DMS153 (cell line): ENCODE results near the gene PRPF19.
A peak's percentile ranks its signal among the peaks of the same experiment; 100 is the strongest.

Experiments used
- DNase-seq: peaks from one replicate; lab custom pipeline; 2025; lab: John Stamatoyannopoulos, UW

The PRPF19 gene

DNA sequence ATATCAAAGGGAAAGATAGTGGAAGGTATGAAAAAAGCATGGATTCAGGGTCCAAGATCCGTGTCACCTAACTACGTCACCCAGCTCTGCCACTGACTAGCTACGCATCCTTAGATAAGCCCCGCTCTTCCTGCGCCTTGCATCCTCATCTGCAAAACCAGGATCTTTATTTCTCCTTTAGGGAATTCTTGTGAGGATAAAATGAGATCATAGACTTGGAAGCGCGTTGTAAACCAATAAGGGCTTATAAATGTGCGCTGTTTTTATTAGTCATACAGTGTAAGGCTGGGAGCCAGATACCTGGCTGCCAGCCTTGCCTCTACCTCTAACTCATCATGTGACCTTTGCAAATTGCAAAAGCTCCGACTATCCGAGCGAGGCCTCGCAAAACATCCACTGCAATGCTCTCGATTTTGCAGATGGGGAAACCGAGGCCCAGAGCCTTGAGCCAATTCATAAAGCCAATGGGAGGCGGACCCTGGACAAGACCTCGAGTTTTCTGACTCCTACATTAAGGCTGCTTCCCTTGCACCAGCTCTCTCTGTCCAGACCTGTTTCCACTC is 753 bp downstream of the PRPF19 start:
- DNase-seq = no peak

DNA sequence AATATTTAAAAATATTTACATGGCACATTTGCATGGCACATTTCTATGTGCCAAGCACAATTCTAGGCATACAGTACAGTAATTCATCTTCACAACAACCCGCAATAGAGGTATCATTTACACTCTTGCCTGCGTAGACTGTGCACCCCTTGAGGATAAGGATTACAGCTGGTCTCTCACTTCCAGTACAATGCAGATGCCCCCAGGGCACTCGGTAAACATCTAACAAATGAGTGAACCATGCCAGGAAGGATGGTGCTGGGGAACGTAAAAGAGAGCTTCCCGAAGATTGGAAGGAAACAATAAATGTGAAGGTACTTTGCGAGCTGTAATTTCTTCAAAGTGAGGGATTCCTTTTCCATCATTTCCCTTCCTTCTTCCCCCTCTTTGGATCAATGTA is 1.3 kb downstream of the PRPF19 start:
- no peak for DNase-seq

DNA sequence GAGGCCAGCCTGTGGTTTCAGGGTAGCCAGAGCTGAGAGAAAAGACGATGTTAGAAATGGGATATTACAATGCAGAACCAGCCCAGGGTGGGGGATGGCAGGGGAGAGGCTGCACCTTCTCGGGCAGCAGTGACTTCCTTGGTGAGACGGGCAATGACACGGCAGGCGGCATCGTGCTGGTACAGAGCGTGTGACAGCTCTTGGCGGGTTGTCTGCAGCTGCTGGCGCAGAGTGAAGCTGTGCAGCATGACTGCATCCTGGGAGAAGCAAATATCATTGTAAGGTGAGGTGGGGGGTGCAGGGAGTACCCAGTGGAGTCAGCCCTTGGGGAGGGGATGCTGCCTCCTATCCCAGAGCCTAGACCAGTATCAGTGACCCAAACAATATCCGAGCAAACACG is 3.8 kb downstream of the PRPF19 start:
- DNase-seq = no peak

DNA sequence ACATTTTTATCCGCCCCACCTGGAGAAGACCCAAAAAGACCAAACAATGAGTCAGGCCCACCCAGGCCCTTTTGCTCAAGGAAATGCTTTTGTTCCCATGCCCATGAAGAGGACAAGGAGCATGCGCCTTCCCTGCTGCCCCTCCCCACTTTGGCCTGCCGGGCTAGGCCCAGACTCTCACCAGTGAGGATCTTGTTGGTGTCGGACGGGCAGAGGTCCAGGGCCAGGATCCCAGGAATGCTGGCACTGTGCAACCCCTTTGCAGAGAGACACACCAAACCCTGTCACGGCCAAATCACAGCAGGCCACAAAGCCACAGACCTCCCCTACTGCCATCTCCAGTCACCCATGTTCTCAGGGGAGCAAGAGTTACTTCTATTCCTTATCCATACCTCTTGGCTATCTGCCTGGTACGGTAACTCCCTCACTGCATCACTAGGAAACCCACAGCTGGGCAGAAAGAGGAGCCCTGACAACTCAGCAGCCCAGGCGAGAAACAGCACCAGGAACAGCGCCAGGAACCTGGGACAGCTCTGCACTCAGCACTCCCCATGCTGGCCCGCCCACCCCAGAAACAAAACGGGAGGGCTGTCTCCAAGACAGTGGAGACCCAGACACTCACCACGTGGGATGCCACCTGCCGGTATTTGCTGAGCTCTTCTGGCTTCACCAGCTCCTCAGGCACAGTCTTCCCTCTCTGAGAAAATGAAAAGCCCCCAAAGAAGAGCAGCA is 5.5 kb downstream of the PRPF19 start:
- DNase-seq = no peak

DNA sequence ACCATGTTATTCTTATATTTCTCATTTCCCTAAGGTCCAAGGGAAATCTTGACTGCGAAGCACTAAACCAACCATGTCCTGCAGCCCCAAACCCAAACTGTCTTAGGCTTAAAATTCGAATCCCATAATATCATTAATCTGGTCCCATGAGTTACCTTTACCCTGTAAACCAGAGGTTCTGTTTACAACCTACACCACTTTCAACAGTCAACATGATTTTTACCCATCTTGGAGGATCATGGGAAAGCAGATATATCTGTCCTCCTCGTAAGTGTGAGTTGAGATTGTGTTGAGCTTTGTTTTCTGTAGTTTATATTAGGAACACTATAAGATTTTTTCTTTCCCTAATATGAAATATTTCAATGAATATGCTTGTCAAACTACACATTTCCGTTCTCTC is 6.4 kb downstream of the PRPF19 start:
- no peak for DNase-seq

DNA sequence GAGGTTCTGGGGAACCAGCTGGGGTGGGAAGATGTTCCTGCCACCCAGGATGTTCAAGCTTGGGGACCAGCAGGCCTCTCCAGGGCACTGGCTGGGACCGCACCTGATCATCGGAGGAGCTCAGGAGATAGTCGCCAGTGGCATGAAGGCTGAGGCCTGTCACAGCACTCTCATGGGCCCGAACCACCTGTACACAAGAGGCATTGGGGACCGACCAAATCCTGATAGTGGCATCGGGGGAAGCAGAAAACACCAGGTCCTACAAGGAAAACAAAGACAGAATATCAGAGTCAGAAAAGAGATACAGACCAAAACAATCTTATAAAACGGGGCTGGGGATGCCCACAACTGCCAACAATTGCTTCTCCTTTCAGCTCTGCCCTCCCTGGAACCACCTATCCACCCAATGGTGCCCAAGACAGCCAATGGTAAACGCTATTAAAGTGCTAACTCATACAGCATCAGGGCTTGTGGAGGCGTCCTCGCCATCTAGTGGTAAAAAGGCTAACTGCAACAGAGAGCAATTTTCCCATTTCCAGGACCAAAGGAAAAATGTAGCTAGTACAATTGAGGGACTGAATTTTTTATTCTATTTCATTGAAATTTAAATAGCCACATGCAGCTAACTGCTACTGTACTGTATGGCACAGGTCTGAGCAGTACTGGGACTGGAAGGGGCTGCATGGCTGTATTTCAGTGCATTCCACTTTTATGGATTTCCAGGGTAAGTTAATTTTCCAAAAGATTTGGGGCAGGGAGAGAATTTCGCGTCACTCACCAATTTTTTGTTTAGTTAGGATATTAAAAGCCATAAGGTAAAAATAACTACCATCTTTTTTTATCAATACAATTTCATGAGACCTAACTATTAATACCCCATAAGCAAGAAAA is 7.1 kb downstream of the PRPF19 start:
- DNase-seq = peak; percentile 26

DNA sequence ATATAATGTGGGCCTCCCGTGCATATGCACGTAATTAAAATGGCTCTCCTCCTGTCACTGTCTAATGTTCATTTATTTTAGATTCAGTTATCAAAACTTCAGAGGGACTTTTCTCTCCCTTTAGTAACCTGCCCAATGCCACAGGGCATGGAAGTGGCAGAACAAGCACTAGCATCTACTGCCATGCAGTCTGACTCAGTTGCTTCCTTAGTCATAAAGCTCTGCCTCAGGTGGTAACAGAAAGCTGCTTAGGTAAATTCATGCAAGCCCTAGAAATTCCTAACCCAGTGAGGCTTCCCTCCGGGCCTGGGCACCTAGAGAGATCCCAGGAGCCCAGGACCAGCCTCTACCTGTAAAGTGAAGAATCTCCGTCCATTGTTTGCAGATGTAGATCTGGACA is 8.9 kb downstream of the PRPF19 start:
- DNase-seq = no peak

DNA sequence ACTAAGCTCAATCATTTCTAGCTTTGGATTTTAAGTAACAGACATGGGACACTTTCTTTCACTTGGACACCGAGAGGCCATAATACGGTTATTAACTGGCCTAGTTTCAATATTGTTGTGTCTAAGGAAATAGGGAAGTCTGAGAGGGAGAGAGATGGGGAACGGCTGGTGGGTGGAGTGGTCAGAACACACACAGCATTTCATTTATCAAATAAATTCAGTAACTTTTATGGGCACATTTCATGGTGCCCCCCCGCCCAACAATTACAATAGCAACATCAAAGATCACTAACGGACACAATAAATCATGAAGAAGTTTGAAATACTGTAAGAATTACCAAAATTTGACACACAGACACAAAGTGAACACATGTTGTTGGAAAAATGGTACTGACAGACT is 10.7 kb downstream of the PRPF19 start:
- DNase-seq = no peak

DNA sequence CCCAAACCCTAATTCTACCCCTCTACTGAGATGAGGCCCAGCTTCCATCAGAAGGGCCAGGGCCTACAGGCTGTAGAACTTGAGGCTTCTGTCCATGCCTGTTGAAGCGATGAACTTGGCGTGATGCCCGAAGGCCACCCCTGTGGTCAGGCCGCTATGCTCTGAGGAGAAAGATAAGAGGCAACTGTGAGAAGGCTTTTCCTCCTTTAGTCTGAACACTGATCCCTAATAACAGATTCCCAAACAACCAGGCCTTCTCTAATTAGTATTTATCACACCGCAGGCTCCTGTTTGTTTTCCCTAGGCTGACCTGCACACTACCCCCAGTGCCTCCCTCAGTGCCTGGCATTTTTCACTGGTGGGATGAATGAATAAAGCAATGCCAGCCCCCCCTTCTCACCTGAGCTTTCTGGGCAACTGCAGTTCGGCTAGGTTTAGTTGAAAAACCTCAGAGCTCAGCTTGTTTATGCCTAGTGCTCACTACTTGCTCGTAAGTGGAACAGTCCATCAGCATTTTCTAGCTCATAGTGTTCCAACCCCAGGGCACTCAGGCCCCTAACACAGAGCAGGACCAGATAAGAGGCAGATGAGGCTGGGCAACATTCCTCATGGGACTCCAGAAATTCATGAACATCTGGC is 15.2 kb downstream of the PRPF19 start:
- no peak for DNase-seq

DNA sequence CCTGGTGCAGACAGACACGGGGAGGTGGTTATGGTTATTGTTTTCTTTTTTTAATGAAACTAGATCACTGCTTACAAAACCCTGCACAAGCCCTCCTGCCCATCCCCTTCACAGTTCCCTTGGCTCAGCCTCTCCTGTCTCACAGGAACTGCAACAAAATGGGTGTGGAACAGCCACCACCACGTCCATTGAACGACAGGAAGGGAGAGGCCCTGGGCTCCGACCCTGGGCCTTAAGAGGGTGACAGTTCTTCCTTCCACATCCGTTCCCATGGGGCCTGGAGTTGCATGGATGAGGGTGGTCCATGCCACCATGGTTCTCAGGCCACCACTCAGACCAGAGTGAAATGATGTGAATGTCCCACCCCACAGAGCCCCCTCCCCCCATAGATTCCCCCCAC is 15.7 kb downstream of the PRPF19 start:
- DNase-seq = no peak

DNA sequence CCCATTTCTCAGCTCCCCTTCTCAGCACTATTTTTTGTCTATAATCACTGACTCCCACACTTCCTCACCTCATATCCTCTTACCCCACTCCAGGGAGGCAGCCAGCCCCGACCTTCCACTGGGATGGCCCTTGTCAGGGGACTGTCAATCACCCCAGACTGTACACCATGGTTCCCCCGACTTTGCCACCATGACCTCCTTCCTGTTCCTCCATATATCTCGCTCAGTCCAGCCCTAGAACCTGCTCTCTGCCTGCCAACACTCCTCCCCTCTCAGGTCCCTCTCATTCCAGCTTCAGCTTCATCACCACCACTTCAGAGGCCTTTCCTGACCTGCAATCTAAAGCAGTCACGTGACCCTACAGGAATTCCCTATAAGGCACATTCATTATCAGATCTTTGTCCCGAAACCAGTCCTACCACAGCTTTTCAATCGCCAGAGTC is 16.5 kb downstream of the PRPF19 start:
- DNase-seq = no peak

DNA sequence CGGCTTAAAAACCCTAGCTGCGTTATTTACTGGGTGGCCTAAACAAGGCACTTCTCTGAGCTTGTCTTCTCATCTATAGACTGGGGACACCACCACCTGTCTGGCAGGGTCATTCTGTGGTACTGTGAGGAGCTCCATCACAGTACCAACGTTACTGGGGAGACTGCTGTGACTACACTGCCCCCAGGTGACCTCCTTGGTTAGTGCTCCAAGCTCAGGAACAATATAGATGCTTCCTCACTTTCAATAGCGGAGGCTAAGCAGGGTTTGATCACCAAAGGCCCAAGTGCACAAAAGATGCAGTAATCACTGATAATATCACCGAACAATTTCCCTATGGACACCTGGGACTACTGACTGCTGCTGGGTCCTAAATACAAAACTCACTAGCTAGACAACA is 18.8 kb downstream of the PRPF19 start:
- DNase-seq = peak; percentile 68

DNA sequence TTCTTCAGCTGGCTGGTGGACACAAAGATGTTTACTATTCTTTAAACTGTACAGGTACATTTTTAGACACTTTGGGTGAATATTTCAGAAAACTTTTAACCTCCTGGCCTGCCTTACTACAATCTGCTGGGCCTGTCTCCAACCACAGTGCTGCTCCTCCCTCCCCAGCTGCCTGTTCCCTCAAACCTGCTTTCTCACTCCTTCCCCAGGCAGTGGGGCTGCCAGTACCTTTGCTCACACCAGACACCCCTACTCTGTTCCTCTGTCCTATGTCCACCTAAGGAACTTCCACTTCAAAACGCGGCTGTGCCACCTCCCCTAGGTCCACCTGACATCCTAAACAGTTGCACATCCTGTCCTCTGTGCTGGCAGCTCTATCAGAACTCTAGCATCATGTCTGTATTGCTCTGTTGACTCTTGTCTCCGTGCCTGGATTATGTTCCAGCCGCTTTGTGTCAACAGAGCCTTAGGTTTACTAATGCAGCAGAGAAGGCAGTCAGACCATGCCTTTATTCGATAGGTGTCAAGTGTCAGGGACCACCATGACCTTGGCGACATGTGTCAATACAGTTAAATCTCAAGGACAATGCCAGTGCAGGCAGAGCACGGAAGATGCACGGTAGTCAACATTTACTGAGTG is 25.6 kb downstream of the PRPF19 start:
- peak; percentile 83 for DNase-seq

DNA sequence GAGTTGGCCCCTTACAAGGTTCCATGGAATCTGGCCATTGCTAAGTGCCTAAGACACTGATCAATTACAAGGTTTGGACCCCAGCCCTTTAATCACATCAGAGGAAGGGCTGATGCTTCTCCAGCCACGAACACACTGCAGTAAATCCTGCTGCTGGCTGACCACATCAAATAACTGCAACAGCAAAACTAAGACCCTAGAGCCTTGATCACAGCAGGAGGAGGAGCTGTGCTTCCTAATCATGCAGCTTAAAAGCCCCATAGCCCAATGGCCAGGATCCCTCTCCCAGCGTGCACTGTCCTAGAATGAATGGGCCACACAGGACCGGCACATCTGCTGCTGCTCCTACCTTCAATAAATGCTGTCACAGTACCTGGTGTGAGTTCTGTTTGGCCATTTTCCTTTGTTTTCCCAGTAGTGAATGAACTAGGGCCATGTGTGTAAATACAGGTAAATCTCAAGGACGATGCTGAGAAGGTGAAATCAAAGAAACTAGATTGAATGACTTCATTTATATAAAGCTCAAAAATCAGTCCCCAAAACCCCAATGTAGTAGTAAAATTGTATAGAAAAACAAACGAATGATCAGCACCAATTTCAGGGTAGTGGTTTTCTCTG is 26.3 kb downstream of the PRPF19 start:
- DNase-seq = no peak

DNA sequence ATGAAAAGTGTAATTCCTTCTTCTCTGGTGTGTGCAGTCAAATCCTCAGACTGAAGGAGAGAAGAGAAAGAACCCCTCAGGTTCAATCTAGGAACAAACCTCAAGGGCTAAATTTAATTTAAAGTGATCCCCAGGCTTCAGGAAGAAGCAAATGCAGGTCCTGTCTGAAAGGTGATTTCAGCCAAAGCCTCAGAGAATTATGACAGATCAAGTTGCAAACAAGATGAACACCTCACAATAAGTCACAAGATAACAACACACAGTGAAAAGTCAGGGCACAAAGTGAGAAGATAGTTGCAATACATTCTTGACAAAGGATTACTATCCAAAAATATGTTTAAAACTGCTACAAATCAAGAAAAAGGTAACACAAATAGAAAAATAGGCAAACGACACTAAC is 27.3 kb downstream of the PRPF19 start:
- no peak for DNase-seq

DNA sequence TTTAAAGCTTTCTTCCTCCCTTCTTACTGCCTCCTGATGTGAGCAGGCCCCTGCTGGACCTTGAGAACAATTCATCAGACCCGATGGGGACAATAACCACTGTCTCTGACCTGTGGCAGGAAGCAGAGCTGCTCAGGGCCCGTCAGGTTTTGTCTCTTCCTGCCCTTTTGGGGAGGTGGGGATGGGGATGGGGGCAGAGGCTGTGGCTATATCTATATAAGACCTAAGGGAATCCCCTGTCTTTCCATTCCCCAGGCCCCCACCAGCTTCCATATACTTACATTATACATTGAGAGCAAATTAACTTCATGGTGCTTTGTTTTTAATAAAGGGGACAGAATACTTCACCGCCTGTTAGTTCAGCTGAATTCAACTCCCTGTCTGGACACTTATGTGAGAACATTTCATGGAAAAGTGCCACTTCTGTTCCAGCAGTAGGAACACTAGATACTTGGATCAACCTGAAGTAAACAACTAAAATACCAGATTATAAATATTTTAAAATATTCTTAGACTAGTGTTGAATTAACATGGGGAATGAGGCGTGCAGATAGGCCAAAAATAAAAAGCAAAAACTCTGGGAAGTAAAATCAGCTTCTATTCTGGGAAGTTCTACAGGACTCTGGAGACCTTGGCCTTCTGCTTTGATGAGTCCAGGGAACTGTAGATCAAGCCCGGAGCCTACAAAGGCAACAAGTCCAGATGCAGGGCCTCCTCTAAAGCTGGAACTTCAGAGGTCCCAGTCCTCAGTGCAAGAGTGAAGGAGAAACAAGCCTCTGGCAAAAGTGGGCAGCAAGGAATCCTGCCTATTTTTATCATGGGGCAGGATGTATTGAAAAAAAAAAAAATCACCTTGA is 27.9 kb downstream of the PRPF19 start:
- DNase-seq = no peak

DNA sequence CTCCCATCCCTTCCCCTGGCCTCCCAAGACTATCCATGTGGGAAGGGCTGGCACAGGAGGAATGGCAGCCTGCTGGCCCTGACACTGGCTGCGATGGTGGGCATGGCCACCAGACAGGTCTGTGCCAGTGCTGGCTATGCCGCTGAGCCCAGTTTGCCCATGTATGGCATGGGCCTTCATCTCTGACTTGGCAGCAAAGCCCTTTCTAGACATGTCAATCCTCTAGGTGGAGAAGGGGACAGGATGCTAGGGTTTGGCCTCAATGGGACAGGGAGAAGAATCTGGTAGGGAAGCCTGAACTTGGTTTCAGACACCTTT is 30.3 kb downstream of the PRPF19 start:
- DNase-seq = no peak

DNA sequence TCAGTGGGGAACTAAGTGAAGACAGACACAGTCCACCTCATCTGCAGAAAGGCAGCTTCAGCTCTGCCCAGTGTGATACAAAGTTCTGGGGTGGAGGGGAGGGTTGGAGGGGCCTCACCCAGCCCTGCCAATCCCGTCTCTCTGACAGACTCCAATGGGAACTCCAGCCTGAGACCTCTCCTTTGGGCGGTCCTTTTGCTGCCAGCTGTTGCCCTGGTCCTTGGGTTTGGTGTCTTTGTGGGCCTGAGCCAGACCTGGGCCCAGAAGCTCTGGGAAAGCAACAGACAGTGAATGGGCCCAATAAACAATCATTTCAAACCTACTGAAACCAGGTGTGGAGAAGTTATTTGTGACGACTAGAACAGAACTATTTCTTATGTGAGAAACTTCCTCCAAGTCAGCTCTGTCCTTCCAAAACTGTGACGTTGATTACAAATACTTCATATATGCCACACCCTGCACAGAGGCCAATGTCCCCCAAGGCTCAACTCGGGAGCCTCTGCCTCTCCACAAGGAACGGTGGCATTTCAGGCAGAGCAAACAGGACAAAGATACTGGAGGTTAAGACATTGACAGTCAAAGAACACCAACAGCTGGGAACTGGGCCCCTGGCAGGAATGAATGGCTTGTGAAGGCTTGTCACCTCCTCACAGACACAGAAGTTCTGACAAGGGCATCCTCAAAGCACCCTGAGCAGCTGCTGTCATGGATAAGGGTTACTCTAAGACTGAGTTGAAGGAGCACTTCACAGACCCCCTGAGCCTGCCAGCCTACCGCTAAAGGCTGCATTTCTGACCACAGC is 30.8 kb downstream of the PRPF19 start:
- no peak for DNase-seq

DNA sequence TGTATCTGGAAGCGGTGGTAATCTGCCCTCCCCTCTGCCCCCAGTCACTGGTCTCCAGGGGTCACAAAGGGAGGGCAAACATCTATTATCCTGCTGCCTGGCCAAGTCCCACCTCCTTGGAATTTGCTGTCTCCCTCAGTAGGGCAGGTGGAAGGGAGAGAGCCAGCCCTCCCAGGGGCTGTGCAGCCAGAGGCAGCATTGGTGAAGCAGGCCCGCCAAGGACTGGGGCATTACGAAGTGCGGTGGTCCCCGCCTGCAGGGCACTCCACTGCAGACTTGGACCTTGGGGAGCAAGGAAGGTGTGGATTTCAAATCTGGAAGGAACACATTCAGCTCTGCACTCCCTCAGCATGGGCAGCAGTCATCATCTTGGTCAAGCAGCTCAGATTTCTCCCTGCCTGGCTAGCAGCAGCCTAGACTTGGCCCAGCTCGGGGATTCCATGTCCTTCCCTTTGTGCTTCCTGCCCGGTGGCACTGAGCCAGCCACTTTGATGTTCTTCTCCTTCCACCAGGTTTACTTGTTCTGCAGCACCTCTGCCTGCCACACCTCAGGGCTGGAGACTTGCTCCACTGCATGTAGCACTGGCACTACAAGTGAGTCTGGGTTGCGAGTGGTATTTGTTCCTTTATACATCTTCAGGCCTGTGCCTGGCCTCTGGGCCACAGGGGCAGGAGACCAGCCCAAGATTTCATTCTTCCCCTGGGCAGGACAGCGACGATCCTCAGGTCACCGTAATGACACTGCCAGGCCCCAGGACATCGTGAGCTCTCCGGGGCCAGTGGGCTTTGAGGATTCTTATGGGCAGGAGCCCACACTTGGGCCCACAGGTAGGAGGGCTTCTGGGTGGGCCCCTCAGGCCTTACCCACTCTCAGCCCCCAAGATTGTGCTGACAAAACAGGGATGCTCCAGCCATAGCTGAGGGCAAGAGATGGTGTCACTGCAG is 31.7 kb downstream of the PRPF19 start:
- no peak for DNase-seq
